ENCODE results near the gene FCHSD2. TPM values are rescaled to one million over a fixed set of nuclear protein-coding genes. Genes with fewer than 3 reads are reported as not detected.

The FCHSD2 gene
- total and polyA plus RNA-seq, 2 donors (not counting 3 experiments of a cell fraction or from before 2014, with no cell fraction given), result 20.8 to 56.9 TPM

GRCh38 chr11:73149105-73149504 lies 7.0 kb upstream of the FCHSD2 start:
- no TSS peak for BruUV-seq (replicated peaks)
- Histone ChIP-seq H2AFZ (ENCODE audit: low read depth, low read length) (no peak overlapping the region), H3K9ac (replicated peaks; ENCODE audit: extremely low read depth, insufficient read depth, low read length) (no peak overlapping the region)

More at GRCh38 chr11:73149105-73149504, 7.0 kb upstream of the FCHSD2 start:
- no peaks in the 10 kb centered on the region for H3K79me2 ChIP-seq (ENCODE audit: control insufficient read depth, insufficient read depth, low read length)
- H3K9me1 ChIP-seq (replicated peaks; ENCODE audit: control insufficient read depth, extremely low read depth, insufficient read depth, low read length), result no peaks in the 10 kb centered on the region
- no peak overlapping the region for H3K4me3 ChIP-seq (replicated peaks in 1 of 3; ENCODE audit: insufficient read depth in 1 of 3, low read depth in 1 of 3, low read length in 3 of 3)
- H3K4me1 ChIP-seq (ENCODE audit: control insufficient read depth, extremely low read depth, insufficient read depth, low read length), result no peaks in the 10 kb centered on the region
- H3K4me2 ChIP-seq (ENCODE audit: insufficient read depth, low read length), result no peak overlapping the region
- no peaks in the 10 kb centered on the region for H3K36me3 ChIP-seq (ENCODE audit: control insufficient read depth in 2 of 2, extremely low read depth in 1 of 2, insufficient read depth in 2 of 2, low read length in 2 of 2)
- CTCF ChIA-PET, result interaction anchor here (1.0 to 1.3 kb wide), 3 partner anchors 9 to 30 kb away, joined by 3 to 4 read pairs (median 3); no protein-coding TSS in a partner anchor
- intact Hi-C loops (cut with micrococcal nuclease) (no loop called here), dilution Hi-C loops (cut with MboI; ENCODE audit: extremely low pct_ligation_motif_present, low sequenced_read_pairs) (no loop called here)
- no peaks in the 10 kb centered on the region for H4K20me1 ChIP-seq (replicated peaks; ENCODE audit: control insufficient read depth, extremely low read depth, insufficient read depth, low read length)
- POLR2A ChIA-PET, result no interaction called here
- no peak for DNase-seq (ENCODE audit: low read depth, low spot score)
- H3K27ac ChIP-seq (ENCODE audit: insufficient read depth, low read depth, low read length), result no peak overlapping the region
- H3K9me3 ChIP-seq (replicated peaks; ENCODE audit: control insufficient read depth, insufficient read depth, low read length), result no peaks in the 10 kb centered on the region
- H3K27me3 ChIP-seq (ENCODE audit: control insufficient read depth in 2 of 2, insufficient read depth in 2 of 2, low read length in 2 of 2), result no peaks in the 10 kb centered on the region
- TF ChIP-seq EZH2 (IDR thresholded peaks at IDR 0.05; ENCODE audit: borderline replicate concordance, low read depth, low read length, severe bottlenecking) (no peak), JUN (IDR thresholded peaks at IDR 0.05; ENCODE audit: borderline replicate concordance, insufficient read depth, insufficient read length, low read depth) (no peak), POLR2A (IDR thresholded peaks at IDR 0.05; ENCODE audit: low read depth, low read length) (no peak), MAX (IDR thresholded peaks at IDR 0.05; ENCODE audit: insufficient read depth, insufficient read length) (no peak), CTCF (IDR thresholded peaks at IDR 0.05; ENCODE audit: extremely low read depth in 1 of 2, insufficient read depth in 1 of 2, low read depth in 1 of 2, low read length in 2 of 2) (no peak), FOS (IDR thresholded peaks at IDR 0.05; ENCODE audit: borderline replicate concordance, insufficient read depth, low read length) (no peak), GATA2 (IDR thresholded peaks at IDR 0.05; ENCODE audit: insufficient read depth, insufficient read length, low read depth, low read length) (no peak), POLR2AphosphoS5 (IDR thresholded peaks at IDR 0.05; ENCODE audit: insufficient read depth, low read depth, low read length) (no peak), MYC (IDR thresholded peaks at IDR 0.05; ENCODE audit: low read depth, low read length) (no peak)
- no peak for FAIRE-seq

All from endothelial cell of umbilical vein (primary cell).